Left colon (tissue), 2 donors: ENCODE measurements around the gene NKD2. TPM values are rescaled to one million over a fixed set of nuclear protein-coding genes. Genes with fewer than 3 reads are reported as not detected.
"Not testable (repeated sequence)": the region's sequence is repeated elsewhere in the genome, so short reads cannot be mapped to it uniquely, and the experiment has no call there.

Experiments used
- ATAC-seq: fragments of 200-7000 bp; cut with Tn5 transposase; one replicate; pipeline ENCODE4 v1.9.1; 2020; ENCODE audit warnings: mild to moderate bottlenecking, moderate library complexity
- DNase-seq, 2 donors: peaks; one replicate each; pipeline ENCODE4 v3.0.0-alpha.2; 2020
- intact Hi-C, 2 donors: fragments of 100-400 bp; cut with DNase I in 1 of 2; cut with micrococcal nuclease in 1 of 2; formaldehyde crosslinking; loops; one replicate each; pipeline versions ENCODE4 v1.11.2 to v1.14.0; 2022; cut with DNase I, micrococcal nuclease
- long read RNA-seq: library from polyadenylated mRNA; unstranded; transcript quantifications from one replicate; pipeline ENCODE4 v2.0.0, GENCODE V29; 2021
- total RNA-seq, 2 donors: library from RNA; stranded (reverse); fragmentation: NEBNext Ultra II Directional; extraction: Animal tissue kit (Norgen Biotek cat#: 25700); gene quantifications; one replicate each; pipeline ENCODE4 v1.2.1, GENCODE V29; 2021
- donor health status: DM: no; HTN: no; CAD: no.
- donor health status: DM: yes; HTN: yes; CAD: no.

Gene NKD2, protein sequence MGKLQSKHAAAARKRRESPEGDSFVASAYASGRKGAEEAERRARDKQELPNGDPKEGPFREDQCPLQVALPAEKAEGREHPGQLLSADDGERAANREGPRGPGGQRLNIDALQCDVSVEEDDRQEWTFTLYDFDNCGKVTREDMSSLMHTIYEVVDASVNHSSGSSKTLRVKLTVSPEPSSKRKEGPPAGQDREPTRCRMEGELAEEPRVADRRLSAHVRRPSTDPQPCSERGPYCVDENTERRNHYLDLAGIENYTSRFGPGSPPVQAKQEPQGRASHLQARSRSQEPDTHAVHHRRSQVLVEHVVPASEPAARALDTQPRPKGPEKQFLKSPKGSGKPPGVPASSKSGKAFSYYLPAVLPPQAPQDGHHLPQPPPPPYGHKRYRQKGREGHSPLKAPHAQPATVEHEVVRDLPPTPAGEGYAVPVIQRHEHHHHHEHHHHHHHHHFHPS
- total RNA-seq: 1 to 10 TPM; 1.6 TPM
- long read RNA-seq, partial matches to known transcripts: 1 of 1 reads
- long read RNA-seq, other reads (novel, unspliced or antisense): 0 of 1 reads

DNA sequence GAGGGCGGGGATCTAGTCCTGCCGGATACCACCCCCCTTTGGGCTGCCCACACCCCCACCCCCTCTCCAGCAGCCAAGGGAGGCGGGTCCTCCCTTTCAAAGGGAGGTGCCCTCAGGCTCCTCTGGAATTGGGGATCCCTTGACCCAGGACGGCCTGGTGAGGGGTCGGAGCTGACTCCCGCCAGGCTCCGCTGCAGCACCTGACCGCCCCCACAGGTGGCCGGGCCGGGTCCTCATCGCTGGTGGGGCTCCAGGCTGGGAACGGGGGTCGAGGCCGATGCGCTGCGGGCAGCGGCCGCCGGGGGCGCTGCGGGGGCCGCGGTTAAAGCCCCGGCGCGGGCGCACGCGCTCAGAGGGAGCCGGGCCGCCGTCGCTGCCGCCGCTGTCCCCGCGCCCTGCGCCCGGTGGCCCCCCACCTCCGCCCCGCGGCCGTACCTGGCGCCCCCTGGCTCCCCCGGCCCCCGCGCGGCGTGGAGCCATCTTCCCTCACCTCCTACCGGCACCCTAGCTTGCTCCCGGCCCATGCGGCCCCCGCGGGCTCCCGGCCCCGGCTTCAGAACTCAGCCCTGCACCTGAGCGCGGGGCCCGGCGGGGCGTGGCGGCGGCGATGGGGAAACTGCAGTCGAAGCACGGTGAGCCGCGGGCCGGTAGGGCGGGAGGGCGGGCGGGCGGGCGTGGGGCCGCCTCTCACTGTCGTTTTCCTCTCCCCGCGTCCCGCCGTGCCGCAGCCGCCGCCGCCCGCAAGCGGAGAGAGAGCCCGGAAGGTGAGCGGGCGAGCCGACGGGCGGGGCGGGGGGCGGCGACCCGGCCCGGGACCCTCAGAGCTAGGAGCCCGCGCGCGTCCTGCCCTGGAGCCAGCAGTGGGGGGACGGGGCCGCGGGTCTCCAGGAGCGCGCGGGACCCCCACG, at the start of gene NKD2:
TSS of gene NKD2 (plus strand) at position 352 of the 908 bp plus-strand sequence. CDS start at position 608, 256 bp downstream.
- DNase-seq (peak; percentile 24 to 34), ATAC-seq (peak; percentile 42)
- intact Hi-C loops: loop anchor here in 1 of 2 donors (10.0 kb wide), 1 partner anchor 136 kb away; no protein-coding TSS in a partner anchor

DNA sequence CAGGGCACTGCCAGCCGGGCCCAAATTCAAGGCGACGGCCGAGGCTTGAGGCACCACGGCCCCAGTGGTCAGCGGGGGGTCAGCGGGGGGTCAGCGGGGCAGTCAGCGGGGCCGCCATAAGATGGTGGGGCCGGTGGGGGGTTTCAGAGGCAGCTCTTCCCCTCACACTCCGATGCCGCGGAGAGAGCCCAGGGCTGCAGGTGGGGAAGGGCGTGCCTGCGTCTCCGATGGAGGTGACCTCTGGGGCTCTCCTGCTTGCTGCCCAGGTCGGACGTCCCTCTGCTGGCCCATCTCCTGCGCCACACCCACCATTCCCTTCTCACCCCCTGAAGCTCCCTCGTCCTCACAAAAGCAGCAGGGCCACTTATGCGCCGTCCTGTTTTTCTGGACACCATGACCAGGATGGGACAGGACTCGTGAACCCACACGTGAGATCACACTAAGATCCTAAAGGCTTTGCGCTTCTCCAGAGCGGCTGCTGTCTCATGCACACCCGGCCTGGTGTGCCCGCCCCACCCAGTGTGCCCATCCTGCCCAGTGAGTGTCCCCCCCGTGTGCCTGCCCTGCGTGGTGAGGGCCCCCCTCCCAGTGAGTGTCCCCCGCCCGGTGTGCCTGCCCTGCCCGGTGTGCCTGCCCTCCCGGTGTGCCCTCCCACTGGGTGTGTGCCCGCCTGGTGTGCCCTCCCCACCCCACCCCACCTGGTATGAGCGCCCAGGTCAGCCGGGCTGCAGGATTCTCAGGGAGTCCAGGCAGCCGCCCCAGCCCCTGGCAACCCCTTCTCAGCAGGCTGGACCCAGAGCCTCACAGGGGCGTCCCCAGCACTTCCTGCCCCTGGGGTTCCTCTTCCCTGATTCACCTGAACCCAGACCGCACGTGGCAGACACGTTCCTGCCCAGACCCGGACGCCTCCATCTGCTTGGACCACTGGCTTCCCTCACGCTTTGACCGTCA, 48.7 kb upstream of the NKD2 start:
- peak in 1 of 2 donors; percentile 2 for DNase-seq
- ATAC-seq: no peak
- intact Hi-C loops: no loop called here

DNA sequence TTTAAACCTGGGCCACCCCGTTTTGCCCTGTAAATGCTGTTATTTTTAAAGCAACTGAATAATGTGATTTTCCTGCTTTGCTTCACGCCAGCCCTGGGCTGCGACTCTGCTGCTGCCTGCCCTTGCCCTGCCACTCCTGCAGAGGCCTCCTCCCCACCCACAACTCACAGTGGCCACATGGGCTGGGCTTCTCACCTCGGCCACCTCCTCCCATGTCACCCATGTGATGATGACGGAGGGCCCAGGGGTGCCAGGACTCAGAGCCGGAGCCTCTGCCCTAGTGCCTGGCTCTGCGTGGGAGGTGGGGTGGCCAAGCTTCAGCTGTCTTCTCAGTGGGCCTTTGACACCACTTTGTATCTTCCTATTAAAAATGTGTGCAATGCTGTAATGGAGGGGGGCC, 48.1 kb upstream of the NKD2 start:
- intact Hi-C loops: no loop called here
- no peak for ATAC-seq
- DNase-seq: peak in 1 of 2 donors; percentile 2

DNA sequence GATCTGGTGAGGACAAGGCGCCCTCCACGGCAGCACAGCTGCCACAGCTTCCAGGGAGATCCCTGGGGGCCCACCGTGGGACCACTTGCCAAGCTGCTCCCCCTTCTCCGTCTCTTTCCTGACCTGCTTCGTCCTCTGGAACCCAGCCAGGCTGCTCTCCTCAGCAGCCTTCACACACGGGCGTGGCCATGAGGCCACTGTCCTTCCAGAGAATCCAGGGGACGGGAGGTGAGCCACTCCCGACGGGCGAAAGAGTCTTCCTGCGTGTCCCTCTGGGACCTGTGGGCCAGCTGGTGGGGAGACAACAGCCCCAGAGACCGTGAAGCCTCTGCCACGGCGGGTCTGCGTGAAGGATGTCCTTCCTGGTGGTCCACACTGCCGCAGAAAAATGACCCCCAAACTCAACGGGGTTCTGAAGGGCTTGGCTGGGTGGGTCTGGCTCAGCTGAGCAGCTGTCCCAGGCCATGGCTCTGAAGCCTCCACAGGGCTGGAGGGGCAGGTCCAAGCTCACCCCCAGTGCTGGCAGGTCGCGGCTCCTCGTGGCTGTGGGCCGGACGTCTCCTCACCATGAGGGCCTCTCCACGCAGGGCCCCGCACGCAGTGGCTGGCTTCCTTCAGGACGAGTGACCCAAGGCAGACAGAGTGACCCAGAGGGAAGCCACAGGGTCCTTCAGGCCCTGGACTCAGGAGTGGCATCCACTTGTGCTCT, 47.4 kb upstream of the NKD2 start:
- intact Hi-C loops: no loop called here
- peak in 1 of 2 donors; percentile 4 for DNase-seq
- no peak for ATAC-seq

DNA sequence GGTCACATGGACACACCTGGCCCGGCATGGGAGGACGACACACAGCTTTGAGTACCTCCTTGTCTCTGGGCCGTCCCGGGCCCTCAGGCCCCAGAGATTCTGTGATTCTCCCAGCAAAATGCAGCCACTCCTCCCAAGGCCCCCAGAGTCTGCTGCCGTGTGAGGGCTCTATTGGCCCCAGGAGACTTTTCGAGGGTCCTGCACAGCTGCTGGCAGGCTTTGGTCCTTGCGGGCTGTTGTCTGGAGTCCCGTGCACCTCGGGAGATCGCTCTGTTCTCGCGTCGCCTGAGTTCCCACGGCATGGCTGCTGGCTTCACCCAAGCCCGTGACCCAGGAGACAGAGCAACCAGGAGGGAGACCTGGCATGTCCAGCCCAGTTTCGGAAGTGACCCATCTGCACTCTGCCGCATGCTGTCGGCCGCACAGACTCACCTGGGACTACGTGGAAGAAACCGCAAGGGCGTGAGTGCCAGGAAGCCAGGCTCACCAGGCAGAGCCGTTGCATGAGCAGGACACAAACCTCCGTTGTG, 46.8 kb upstream of the NKD2 start:
- intact Hi-C loops: no loop called here
- DNase-seq (peak in 1 of 2 donors; percentile 1), ATAC-seq (no peak)

DNA sequence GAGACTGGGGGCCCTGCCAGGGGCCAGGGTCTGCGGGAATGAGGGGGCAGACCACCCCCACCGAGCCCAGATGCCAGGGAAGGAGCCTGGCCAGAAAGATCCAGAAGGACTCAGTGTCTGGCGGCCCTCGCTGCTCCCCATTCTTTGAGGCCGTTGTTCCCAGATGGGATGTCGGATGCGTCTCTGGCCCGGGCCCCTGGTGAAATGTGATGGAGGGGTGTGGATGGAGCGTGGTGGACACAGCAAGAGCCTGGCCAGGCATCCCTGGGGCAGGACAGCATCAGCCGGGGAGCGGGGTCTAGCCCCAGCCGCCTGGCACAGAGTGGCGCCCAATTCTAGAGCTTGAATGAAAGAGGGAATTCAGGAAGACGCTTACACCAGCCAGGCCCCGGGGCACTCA, 46.2 kb upstream of the NKD2 start:
- intact Hi-C loops: no loop called here

DNA sequence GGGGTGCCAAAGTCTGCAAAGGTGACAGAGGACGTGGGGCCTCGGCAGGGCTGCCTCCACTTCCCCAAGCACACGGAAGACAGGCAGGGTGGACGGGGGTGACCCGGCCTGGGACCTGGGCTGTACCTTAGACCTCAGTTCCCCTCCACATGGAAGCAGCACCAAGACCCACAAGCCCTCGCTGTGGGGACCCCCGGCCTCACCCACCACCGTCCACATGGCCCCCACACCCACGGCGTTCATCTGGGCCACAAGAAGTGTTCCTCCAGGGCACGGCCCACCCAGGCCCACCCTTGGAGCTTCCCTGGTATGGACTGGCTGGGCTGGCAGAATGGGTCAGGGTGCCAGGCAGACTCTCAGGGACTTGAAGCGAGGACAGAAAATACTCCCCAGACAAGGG, 45.8 kb upstream of the NKD2 start:
- ATAC-seq (no peak), DNase-seq (no peak)
- intact Hi-C loops: no loop called here

More for the DNA sequence above, 46.2 kb upstream of the NKD2 start:
- ATAC-seq (no peak), DNase-seq (no peak)

DNA sequence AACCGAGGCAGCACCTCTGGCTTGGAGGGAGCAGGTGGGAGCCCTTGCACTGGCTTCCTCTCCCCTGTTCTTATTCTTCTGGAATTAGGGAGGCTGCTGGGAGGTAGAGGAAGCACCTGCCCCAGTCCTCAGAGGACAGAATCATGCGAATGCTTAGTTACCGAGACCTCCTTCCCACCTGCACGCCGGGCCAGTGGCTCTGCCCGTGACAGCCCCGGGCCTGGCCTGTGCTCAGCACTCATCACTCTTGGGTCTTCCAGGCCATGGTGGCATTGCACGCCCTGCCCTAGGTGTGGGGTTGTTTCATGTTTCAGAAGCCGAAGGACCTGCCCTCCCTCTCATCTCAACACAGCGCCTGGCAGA, 45.3 kb upstream of the NKD2 start:
- no peak for ATAC-seq
- intact Hi-C loops: no loop called here
- DNase-seq: no peak

DNA sequence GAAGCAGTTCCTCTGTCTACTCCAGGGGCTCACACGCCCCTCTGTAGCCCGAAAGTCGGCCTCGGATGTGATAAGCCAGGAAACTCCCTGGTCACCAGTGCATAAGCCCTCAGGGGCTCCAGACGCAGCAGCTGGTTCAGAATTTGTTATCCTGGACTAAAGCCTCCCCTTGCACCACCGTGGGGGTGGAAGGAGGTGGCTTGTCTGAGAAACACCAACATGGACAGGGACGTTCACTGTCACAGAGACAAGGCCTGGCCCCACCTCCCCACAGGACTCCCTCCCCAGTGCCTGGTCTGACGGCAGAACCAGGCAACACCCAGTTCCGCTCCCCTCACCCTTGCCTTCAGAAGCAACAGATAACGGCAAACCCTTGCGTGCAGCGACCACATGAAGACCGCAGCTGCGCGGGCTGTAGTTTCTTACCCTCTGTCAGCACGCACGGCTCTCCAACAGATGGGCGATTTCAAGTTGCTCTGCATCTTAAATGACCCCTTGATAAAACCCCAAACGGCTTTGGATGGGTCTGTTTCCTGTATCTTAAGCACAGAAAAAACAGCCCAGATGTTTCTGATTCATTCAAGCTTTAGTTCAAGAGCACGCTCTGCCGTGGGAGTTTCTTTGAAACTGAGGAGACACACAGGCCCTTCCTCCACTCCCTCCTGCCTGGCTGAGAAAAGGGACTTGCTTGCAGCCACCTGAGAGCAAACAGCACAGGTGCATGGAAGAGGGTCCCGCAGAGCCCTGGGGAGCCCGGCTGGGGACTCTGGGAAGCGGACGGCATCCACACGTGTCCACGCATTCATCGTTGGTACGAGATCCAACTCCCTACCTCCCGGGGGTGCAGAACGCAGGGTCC, 44.7 kb upstream of the NKD2 start:
- ATAC-seq (no peak), DNase-seq (peak in 1 of 2 donors; percentile 5)
- intact Hi-C loops: no loop called here

DNA sequence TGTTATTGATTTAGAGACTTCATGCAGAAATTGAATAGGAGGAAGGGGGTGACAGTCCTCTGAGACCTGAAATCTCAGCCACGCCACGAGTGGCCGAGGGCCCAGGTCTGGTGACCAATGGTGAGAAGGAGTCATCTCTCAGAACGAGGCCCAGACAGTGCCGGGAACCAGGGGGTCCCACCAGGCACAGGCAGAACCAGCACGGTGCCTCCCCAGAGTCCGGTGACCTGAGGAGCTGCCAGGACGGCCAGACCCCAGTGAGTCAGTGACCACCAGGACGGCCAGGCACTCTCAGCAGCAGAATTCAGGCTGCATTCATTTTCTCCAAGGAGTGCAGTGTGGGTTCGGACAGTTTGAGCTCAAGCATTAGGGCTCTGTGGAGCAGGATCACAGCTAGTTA, 43.8 kb upstream of the NKD2 start:
- no peak for ATAC-seq
- peak in 1 of 2 donors; percentile 2 for DNase-seq
- intact Hi-C loops: no loop called here

DNA sequence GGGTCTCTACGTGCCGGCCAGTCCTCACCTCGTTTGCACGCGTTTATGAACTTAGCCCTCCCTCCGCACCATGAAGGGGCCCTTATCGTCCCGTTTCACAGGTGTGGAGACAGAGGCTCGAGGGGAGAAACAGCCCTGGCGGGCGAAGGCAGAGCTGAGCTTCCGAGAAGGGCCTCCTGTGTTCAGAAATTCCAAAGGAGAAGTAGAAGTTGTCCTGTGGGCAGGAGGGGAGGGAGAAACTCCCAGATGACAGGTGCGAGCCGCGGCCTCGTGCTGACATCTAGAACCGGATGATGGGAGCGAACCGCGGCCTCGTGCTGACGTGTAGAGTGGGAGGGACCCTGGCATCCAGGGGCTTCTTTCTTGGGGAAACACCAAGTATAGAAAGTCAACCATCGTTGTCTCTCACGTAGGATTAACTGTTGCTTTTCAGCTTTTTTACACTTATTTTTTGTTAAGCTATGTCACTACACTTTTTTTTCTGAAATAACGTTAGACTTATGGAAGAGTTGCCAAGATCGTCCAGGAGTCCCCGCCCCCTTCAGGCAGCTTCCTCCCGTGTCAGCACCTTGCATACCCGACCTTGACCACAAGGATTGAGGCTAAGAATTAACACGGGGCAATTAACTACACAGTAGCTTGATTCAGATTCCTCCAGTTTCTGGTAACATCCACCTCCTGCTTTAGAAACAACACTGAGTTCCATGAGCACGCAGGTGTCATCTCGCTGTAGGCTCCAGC, 42.8 kb upstream of the NKD2 start:
- ATAC-seq (no peak), DNase-seq (no peak)
- intact Hi-C loops: no loop called here

DNA sequence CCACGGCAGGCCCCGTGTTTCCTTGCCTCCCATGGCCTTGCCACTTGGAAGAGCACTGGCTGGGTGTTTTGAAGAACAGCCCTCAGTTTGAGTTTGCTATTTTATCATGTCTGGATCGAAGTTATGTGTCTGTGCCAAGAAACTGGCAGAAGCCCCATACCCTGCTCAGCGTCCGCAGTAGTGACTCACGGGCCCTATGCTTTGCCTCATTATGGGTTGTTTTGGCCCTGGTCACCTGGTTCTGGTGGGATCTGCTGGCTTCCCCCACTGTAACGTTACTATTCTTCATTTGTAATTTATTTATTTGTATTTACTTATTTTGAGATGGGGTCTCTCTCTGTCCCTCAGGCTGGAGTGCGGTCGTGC, 42.3 kb upstream of the NKD2 start:
- intact Hi-C loops: no loop called here
- DNase-seq (no peak), ATAC-seq (no peak)

DNA sequence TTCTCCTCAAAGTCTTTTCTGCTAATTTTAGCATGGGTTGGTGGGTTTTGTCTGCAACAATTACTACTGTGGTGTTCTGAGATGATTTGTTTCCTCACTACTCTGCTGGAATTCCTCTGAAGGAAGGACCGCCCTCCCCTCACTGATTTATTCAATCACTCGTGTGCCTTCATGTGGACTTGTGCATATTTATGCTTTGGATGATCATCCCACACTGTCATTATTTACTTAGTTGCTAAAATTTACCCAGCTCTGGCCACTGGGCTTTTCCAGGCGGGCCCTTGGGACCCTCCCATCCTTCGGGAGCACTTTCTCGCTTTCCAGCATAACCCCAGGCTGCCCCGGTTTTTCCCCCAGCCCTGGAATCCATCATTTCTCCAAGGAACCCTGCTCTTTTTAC, 41.7 kb upstream of the NKD2 start:
- intact Hi-C loops: no loop called here
- no peak for DNase-seq
- no peak for ATAC-seq

DNA sequence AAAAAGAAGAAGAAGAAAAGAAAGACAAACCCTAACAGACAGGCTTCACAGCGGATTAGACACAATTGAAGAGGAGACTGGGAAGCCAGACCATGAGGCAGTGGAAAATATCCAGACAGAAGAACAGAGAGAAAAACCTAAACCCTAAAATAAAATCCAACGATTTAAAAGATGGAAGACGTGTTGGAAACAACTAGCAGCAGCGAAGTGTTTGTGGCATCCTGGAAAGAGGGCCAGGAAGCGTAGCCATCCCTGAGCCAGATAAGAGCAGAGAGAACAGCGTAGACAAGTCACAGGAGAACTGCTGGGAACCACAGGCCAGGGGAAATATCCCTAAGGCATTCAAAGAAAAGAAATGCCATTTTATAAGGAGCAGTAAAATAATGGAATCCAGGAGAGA, 39.7 kb upstream of the NKD2 start:
- DNase-seq (no peak), ATAC-seq (no peak)
- intact Hi-C loops: no loop called here

DNA sequence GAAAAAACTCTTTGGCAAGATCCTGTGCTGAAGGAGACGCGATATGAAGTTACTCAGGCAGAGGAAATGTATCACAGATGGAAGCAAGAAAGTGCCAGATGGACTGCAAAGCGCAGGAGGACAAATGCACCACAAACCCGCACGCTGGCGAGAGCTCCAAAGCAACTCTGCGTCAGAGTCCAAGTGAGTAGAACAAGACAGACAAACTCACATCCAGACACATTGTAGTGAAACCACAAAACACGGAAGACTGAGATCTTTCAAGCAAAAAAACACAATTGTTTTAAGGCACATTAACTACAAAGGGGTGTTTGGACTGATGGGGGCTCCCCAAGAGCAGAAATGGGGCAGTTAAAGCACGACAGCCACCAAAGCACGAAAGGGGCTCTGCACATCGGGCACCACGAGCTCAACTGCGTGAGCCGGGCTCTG, 39.2 kb upstream of the NKD2 start:
- ATAC-seq (no peak), DNase-seq (no peak)

DNA sequence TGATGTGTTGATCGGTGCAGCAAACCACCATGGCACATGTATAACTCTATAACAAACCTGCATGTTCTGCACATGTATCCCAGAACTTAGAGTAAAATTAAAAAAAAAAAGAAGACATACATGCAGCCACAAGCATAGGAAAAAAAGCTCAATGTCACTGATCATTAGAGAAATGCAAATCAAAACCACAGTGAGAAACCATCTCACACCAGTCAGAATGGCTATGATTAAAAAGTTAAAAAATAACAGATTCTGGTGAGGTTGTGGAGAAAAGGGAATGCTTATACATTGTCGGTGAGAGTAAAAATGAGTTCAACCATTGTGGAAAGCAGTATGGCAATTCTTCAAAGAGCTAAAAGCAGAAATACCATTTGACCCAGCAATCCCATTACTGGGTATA, 36.0 kb upstream of the NKD2 start:
- intact Hi-C loops, ATAC-seq, DNase-seq: not testable (repeated sequence)

More for the DNA sequence above, 39.2 kb upstream of the NKD2 start:
- intact Hi-C loops: no loop called here
